ENCODE data around the gene NCOR1.
"Not testable (repeated sequence)": the region's sequence is repeated elsewhere in the genome, so short reads cannot be mapped to it uniquely, and the experiment has no call there.

Gene NCOR1

GRCh38 chr17:16061631-16062030 is 153.7 kb downstream of the NCOR1 start:
- ATAC-seq (replicated peaks; ENCODE audit: extremely low read depth, poor library complexity, severe bottlenecking) (no peak), DNase-seq (ENCODE audit: low spot score in 2 of 2) (no peak)
- Mint-ChIP-seq H3K9me3 (no peaks in the 10 kb centered on the region), H3K4me1 (no peaks in the 10 kb centered on the region), H3K27ac (ENCODE audit: low read depth) (peak overlapping the region; percentile 54), H3K36me3 (ENCODE audit: insufficient read depth) (peaks cover 78% of the 10 kb centered on the region), H3K27me3 (no peaks in the 10 kb centered on the region), H3K4me3 (no peak overlapping the region)

DNA sequence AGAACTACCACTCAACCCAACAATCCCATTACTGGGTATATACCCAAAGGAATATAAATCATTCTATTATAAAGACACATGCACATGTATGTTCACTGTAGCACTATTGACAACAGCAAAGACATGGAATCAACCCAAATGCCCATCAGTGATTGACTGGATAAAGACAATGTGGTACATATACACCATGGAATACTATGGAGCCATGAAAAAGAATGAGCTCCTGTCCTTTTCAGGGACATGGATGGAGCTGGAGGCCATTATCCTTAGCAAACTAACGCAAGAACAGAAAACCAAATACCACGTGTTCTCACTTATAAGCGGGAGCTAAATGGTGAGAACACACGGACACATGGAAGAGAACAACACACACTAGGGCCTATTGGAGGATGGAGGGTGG is 160.2 kb downstream of the NCOR1 start:
- not testable (repeated sequence) for ATAC-seq (replicated peaks; ENCODE audit: extremely low read depth, poor library complexity, severe bottlenecking); DNase-seq (ENCODE audit: low spot score in 2 of 2); H3K9me3 Mint-ChIP-seq; H3K4me3 Mint-ChIP-seq; H3K27ac Mint-ChIP-seq (ENCODE audit: low read depth); H3K27me3 Mint-ChIP-seq
- peaks cover 29% of the 10 kb centered on the region for H3K4me1 Mint-ChIP-seq
- peaks cover 63% of the 10 kb centered on the region for H3K36me3 Mint-ChIP-seq (ENCODE audit: insufficient read depth)

DNA sequence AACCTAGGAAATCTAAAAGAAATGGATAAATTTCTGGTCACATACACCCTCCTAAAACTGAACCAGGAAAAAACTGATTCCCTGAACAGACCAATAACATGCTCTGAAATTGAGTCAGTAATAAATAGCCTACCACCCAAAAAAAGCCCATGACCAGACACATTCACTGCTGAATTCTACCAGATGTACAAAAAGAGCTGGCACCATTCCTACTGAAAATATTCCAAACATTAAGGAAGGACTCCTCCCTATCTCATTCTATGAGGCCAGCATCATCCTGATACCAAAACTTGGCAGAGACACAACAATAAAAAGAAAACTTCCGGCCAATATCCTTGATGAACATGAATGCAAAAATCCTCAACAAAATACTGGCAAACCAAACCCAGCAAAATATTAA is 162.8 kb downstream of the NCOR1 start:
- H3K27ac Mint-ChIP-seq (ENCODE audit: low read depth) = peak overlapping the region; percentile 62
- no peak overlapping the region for H3K4me3 Mint-ChIP-seq
- no peaks in the 10 kb centered on the region for H3K9me3 Mint-ChIP-seq
- peaks cover 37% of the 10 kb centered on the region for H3K4me1 Mint-ChIP-seq
- peaks cover 61% of the 10 kb centered on the region for H3K36me3 Mint-ChIP-seq (ENCODE audit: insufficient read depth)
- DNase-seq (ENCODE audit: low spot score in 2 of 2) = no peak
- no peaks in the 10 kb centered on the region for H3K27me3 Mint-ChIP-seq
- no peak for ATAC-seq (replicated peaks; ENCODE audit: extremely low read depth, poor library complexity, severe bottlenecking)

DNA sequence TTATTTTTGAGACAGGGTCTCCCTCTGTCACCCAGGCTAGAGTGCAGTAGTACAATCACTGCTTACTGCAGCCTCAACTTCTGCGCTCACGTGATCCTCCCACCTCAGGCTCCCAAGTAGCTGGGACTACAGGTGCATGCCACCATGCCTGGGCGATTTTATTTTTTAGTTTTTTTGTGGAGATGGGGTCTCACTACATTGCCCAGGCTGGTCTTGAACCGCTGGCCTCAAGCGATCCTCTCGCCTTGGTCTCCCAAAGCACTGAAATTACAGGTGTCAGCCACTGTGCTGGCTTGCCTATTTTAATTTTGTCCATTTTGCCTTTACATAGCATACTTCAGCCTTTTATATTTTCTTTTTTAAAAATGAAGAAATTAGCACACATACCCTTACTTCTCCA is 164.5 kb downstream of the NCOR1 start:
- ATAC-seq (replicated peaks; ENCODE audit: extremely low read depth, poor library complexity, severe bottlenecking) = no peak
- no peaks in the 10 kb centered on the region for H3K9me3 Mint-ChIP-seq
- no peaks in the 10 kb centered on the region for H3K27me3 Mint-ChIP-seq
- H3K4me1 Mint-ChIP-seq = peaks cover 38% of the 10 kb centered on the region
- no peak overlapping the region for H3K4me3 Mint-ChIP-seq
- peaks cover 61% of the 10 kb centered on the region for H3K36me3 Mint-ChIP-seq (ENCODE audit: insufficient read depth)
- H3K27ac Mint-ChIP-seq (ENCODE audit: low read depth) = peak overlapping the region; percentile 7
- no peak for DNase-seq (ENCODE audit: low spot score in 2 of 2)

GRCh38 chr17:16048811-16049449 is 166.4 kb downstream of the NCOR1 start:
- H3K9me3 Mint-ChIP-seq = no peaks in the 10 kb centered on the region
- DNase-seq (ENCODE audit: low spot score in 2 of 2) (no peak), ATAC-seq (replicated peaks; ENCODE audit: extremely low read depth, poor library complexity, severe bottlenecking) (no peak)
- no peaks in the 10 kb centered on the region for H3K27me3 Mint-ChIP-seq
- peaks cover 26% of the 10 kb centered on the region for H3K4me1 Mint-ChIP-seq
- no peak overlapping the region for H3K27ac Mint-ChIP-seq (ENCODE audit: low read depth)
- no peak overlapping the region for H3K4me3 Mint-ChIP-seq
- peaks cover 58% of the 10 kb centered on the region for H3K36me3 Mint-ChIP-seq (ENCODE audit: insufficient read depth)

DNA sequence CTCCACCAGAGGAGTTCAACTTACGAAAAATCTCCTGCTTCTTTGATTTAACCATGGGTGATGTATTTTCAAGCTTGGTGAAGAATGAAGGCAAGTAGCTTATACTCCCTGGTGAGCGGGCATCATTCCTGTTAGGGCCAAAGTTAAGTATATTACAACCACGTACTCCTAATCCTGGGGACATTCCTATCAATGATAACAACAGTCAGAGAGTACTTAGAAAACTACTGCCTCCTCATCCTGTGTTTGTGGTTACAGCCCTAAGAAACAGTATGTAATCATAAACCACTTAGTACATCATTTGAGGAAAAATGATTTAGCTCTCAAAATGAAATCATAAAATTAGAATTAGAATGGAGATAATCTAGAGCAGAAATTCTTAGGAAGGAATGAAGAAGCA is 168.4 kb downstream of the NCOR1 start:
- Mint-ChIP-seq H3K27ac (ENCODE audit: low read depth) (peak overlapping the region; percentile 19), H3K4me1 (peaks cover 14% of the 10 kb centered on the region), H3K4me3 (no peak overlapping the region), H3K27me3 (no peaks in the 10 kb centered on the region), H3K9me3 (no peaks in the 10 kb centered on the region), H3K36me3 (ENCODE audit: insufficient read depth) (peaks cover 64% of the 10 kb centered on the region)
- ATAC-seq (replicated peaks; ENCODE audit: extremely low read depth, poor library complexity, severe bottlenecking) = no peak
- DNase-seq (ENCODE audit: low spot score in 2 of 2) = no peak

GRCh38 chr17:16044487-16044886 is 170.8 kb downstream of the NCOR1 start:
- Mint-ChIP-seq H3K27me3 (no peaks in the 10 kb centered on the region), H3K9me3 (no peaks in the 10 kb centered on the region), H3K4me1 (peaks cover 14% of the 10 kb centered on the region), H3K36me3 (ENCODE audit: insufficient read depth) (peaks cover 68% of the 10 kb centered on the region), H3K27ac (ENCODE audit: low read depth) (peak overlapping the region; percentile 59), H3K4me3 (no peak overlapping the region)
- ATAC-seq (replicated peaks; ENCODE audit: extremely low read depth, poor library complexity, severe bottlenecking) (no peak), DNase-seq (ENCODE audit: low spot score in 2 of 2) (no peak)

GRCh38 chr17:16040710-16041251 is 174.6 kb downstream of the NCOR1 start:
- Mint-ChIP-seq H3K9me3 (no peaks in the 10 kb centered on the region), H3K4me1 (peaks cover 10% of the 10 kb centered on the region), H3K36me3 (ENCODE audit: insufficient read depth) (peaks cover 70% of the 10 kb centered on the region), H3K27me3 (no peaks in the 10 kb centered on the region), H3K4me3 (no peak overlapping the region), H3K27ac (ENCODE audit: low read depth) (peak overlapping the region; percentile 16)
- ATAC-seq (replicated peaks; ENCODE audit: extremely low read depth, poor library complexity, severe bottlenecking) = no peak
- DNase-seq (ENCODE audit: low spot score in 2 of 2) = no peak

- DNase-seq (ENCODE audit: low spot score in 2 of 2) (no peak), ATAC-seq (replicated peaks; ENCODE audit: extremely low read depth, poor library complexity, severe bottlenecking) (no peak)
- Mint-ChIP-seq H3K9me3 (no peaks in the 10 kb centered on the region), H3K27me3 (no peaks in the 10 kb centered on the region), H3K36me3 (ENCODE audit: insufficient read depth) (peaks cover 77% of the 10 kb centered on the region), H3K27ac (ENCODE audit: low read depth) (peak overlapping the region; percentile 80), H3K4me1 (peaks cover 7% of the 10 kb centered on the region), H3K4me3 (no peak overlapping the region)
Measured at GRCh38 chr17:16037636-16038035, 177.7 kb downstream of the NCOR1 start.

DNA sequence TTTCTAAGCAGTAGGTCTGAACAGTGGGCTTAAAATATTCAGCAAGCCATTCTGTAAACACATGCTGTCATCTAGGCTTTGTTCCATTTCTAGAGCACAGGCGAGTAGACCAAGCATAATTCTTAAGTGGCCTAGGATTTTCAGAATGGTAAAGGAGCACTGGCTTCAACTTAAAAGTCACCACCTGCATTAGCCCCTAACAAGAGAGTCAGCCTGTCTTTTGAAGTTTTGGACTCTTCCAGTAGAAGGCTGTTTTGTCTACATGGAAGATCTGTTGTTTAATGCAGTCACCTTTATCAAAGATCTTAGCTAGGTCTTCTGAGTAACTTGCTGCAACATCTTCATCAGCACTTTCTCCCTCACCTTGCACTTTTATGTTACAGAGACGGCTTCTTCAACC is 179.1 kb downstream of the NCOR1 start:
- Mint-ChIP-seq H3K4me3 (no peak overlapping the region), H3K36me3 (ENCODE audit: insufficient read depth) (peaks cover 82% of the 10 kb centered on the region), H3K9me3 (no peaks in the 10 kb centered on the region), H3K27me3 (no peaks in the 10 kb centered on the region), H3K27ac (ENCODE audit: low read depth) (no peak overlapping the region), H3K4me1 (peaks cover 4% of the 10 kb centered on the region)
- ATAC-seq (replicated peaks; ENCODE audit: extremely low read depth, poor library complexity, severe bottlenecking) (no peak), DNase-seq (ENCODE audit: low spot score in 2 of 2) (no peak)

GRCh38 chr17:16033729-16034349 is 181.5 kb downstream of the NCOR1 start:
- Mint-ChIP-seq H3K27ac (ENCODE audit: low read depth) (no peak overlapping the region), H3K36me3 (ENCODE audit: insufficient read depth) (peaks cover 81% of the 10 kb centered on the region)
- ATAC-seq (replicated peaks; ENCODE audit: extremely low read depth, poor library complexity, severe bottlenecking) = no peak

DNA sequence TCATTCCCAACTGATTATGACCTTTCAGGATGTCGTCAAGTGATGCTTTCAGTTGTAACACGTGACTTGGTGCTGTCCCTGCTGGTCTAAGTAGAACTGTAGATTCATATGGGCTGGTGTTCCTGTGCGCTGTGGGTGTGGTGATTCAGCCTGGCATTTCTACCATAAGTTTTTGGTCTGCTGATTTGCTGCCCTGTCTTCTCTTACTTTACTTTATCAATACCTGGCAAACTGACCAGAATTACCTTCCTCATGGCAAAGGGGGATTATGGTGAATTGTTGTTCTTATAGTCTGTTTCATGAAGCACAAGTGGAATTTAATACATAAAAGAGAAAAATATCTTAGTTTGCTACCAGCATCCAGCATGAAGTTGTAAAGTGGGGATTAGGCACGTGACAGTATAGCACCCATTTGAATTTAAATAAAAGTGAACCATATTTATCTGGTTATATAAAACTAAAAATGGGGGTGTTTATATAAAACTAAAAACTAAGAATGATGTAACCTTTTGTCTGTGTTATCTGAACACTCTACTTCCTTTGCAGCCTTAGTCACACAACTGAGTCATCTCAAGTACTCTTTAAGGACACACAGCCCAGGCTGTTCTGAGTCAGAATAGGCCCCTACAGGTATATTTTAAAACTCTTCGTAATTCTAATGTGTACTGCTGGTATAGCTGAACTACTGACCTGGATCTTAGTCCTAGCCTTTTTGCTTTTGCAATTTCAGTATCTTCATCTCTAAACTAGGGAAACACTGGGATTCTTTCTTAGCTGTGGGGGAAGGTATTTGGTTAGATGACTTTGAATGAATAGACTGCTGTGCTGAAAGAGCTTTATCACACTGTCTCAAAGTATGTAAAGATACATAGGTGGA is 187.4 kb downstream of the NCOR1 start:
- Mint-ChIP-seq H3K27me3 (no peaks in the 10 kb centered on the region), H3K27ac (ENCODE audit: low read depth) (peak overlapping the region; percentile 63), H3K9me3 (no peaks in the 10 kb centered on the region), H3K4me1 (peaks cover 8% of the 10 kb centered on the region), H3K36me3 (ENCODE audit: insufficient read depth) (peaks cover 76% of the 10 kb centered on the region), H3K4me3 (no peak overlapping the region)
- ATAC-seq (replicated peaks; ENCODE audit: extremely low read depth, poor library complexity, severe bottlenecking) (peak; percentile 86), DNase-seq (ENCODE audit: low spot score in 2 of 2) (no peak)

More at GRCh38 chr17:16033729-16034349, 181.5 kb downstream of the NCOR1 start:
- Mint-ChIP-seq H3K4me3 (no peak overlapping the region), H3K27me3 (no peaks in the 10 kb centered on the region), H3K9me3 (no peaks in the 10 kb centered on the region), H3K4me1 (peaks cover 4% of the 10 kb centered on the region)
- no peak for DNase-seq (ENCODE audit: low spot score in 2 of 2)
